Measurements from ENCODE around the gene AHCYL2. TPM values are rescaled to one million over a fixed set of nuclear protein-coding genes. Genes with fewer than 3 reads are reported as not detected.
A peak's percentile ranks its signal among the peaks of the same experiment; 100 is the strongest.

The AHCYL2 gene
- total RNA-seq, 1 experiment from 2014 or later = 17.0 TPM

DNA sequence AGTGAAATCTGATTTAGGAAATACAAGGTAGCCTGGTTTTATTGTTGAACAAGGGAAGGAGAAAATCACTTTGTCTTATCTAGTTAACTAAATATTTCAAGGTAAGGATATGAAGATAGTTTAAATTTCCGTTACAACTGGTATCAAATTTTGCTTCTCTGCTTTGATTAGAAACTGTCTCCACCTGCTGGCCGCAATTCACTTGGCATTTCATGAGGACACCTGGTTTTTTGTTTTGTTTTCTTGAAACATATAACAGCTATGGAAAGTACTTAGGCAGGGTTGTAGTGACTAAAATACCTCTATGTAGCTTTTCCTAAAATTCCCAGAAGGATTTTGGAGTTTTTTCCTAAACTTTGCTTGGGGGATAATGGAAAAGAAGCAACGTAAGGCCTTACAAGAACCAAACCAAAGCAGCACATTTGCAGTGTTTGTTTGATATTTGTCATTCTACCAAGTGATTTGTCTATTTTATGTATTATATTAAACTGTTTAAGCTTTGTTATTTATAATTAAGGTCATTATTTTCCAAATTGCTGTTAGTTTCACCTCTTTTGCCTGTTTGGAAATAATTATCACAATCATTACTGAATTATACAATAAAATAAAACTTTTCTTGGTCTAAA, 73.6 kb downstream of the AHCYL2 start:
- peak; percentile 26 for DNase-seq (ENCODE audit: low read depth, low spot score)
- no peak overlapping the region for H3K27ac ChIP-seq (ENCODE audit: low read depth, low read length)
- no peaks in the 10 kb centered on the region for H3K9me3 ChIP-seq (ENCODE audit: control insufficient read depth in 1 of 2, insufficient read depth in 1 of 2, low read depth in 1 of 2, low read length in 2 of 2)
- H3K4me1 ChIP-seq (ENCODE audit: control insufficient read depth in 1 of 2, insufficient read depth in 2 of 2, low read length in 2 of 2) = peaks cover 4 to 11% of the 10 kb centered on the region in 2 experiments; a peak in 3 of 4 replicates
- peak; percentile 58; the same call in 1 of the 2 replicates for ATAC-seq
- H3K9me2 ChIP-seq (ENCODE audit: insufficient read depth) = no peaks in the 10 kb centered on the region
- H3K4me3 ChIP-seq (replicated peaks in 1 of 2; ENCODE audit: low read depth in 1 of 2, low read length in 2 of 2) = no peak overlapping the region
- BruUV-seq (replicated peaks) = no TSS peak
- ChIA-PET RAD21 (ENCODE audit: low non-redundant PET in 1 of 2, low total read pairs in 2 of 2, uncharacterized antibody in 2 of 2, unreplicated experiment in 2 of 2) (interaction anchor here (0.6 to 1.6 kb wide), 4 partner anchors 80 to 696 kb away, joined by 3 to 7 read pairs (median 4); no protein-coding TSS in a partner anchor), POLR2A (no interaction called here), CTCF (interaction anchor here (0.6 to 2.5 kb wide), 15 partner anchors 10 to 712 kb away, joined by 3 to 48 read pairs (median 3); partner anchors contain the start of gene AHCYL2)
- H3K9ac ChIP-seq (ENCODE audit: low read length) = no peak overlapping the region
- TF ChIP-seq ZBTB33 (IDR thresholded peaks at IDR 0.05; ENCODE audit: extremely low read depth, insufficient replicate concordance, low read length) (no peak), YY1 (IDR thresholded peaks at IDR 0.05; ENCODE audit: extremely low read depth, insufficient replicate concordance, low read depth, low read length) (no peak), ATF3 (IDR thresholded peaks at IDR 0.05) (no peak), RAD21 (IDR thresholded peaks at IDR 0.05; ENCODE audit: low read depth) (peak; percentile 81), FOSL1 (IDR thresholded peaks at IDR 0.05; ENCODE audit: low read depth) (no peak), JUND (IDR thresholded peaks at IDR 0.05) (no peak)
- TF ChIP-seq, protein P1, sequence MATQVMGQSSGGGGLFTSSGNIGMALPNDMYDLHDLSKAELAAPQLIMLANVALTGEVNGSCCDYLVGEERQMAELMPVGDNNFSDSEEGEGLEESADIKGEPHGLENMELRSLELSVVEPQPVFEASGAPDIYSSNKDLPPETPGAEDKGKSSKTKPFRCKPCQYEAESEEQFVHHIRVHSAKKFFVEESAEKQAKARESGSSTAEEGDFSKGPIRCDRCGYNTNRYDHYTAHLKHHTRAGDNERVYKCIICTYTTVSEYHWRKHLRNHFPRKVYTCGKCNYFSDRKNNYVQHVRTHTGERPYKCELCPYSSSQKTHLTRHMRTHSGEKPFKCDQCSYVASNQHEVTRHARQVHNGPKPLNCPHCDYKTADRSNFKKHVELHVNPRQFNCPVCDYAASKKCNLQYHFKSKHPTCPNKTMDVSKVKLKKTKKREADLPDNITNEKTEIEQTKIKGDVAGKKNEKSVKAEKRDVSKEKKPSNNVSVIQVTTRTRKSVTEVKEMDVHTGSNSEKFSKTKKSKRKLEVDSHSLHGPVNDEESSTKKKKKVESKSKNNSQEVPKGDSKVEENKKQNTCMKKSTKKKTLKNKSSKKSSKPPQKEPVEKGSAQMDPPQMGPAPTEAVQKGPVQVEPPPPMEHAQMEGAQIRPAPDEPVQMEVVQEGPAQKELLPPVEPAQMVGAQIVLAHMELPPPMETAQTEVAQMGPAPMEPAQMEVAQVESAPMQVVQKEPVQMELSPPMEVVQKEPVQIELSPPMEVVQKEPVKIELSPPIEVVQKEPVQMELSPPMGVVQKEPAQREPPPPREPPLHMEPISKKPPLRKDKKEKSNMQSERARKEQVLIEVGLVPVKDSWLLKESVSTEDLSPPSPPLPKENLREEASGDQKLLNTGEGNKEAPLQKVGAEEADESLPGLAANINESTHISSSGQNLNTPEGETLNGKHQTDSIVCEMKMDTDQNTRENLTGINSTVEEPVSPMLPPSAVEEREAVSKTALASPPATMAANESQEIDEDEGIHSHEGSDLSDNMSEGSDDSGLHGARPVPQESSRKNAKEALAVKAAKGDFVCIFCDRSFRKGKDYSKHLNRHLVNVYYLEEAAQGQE (IDR thresholded peaks at IDR 0.05; ENCODE audit: low read depth) = no peak
- TF ChIP-seq, protein P2, sequence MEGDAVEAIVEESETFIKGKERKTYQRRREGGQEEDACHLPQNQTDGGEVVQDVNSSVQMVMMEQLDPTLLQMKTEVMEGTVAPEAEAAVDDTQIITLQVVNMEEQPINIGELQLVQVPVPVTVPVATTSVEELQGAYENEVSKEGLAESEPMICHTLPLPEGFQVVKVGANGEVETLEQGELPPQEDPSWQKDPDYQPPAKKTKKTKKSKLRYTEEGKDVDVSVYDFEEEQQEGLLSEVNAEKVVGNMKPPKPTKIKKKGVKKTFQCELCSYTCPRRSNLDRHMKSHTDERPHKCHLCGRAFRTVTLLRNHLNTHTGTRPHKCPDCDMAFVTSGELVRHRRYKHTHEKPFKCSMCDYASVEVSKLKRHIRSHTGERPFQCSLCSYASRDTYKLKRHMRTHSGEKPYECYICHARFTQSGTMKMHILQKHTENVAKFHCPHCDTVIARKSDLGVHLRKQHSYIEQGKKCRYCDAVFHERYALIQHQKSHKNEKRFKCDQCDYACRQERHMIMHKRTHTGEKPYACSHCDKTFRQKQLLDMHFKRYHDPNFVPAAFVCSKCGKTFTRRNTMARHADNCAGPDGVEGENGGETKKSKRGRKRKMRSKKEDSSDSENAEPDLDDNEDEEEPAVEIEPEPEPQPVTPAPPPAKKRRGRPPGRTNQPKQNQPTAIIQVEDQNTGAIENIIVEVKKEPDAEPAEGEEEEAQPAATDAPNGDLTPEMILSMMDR (IDR thresholded peaks at IDR 0.05 in 2 of 3, conservative IDR thresholded peaks at IDR 0.05 in 1 of 3; ENCODE audit: borderline replicate concordance in 1 of 3, insufficient read depth in 1 of 3, low read depth in 2 of 3, low read length in 2 of 3) = peak; percentile 75 to 89 (median 81)
- H3K4me2 ChIP-seq (ENCODE audit: low read length) = no peak overlapping the region
- no peaks in the 10 kb centered on the region for H4K20me1 ChIP-seq (ENCODE audit: insufficient read depth)
- no peaks in the 10 kb centered on the region for H3K27me3 ChIP-seq (ENCODE audit: insufficient read depth, low read length)
- intact Hi-C loops (cut with micrococcal nuclease) = loop anchor here (1.0 to 2.0 kb wide), 2 partner anchors 72 to 80 kb away; no protein-coding TSS in a partner anchor
- H3K79me2 ChIP-seq (ENCODE audit: insufficient read depth, low read length) = no peaks in the 10 kb centered on the region
- no peaks in the 10 kb centered on the region for H3K36me3 ChIP-seq (ENCODE audit: control insufficient read depth in 1 of 2, insufficient read depth in 2 of 2, low read length in 2 of 2)
- no peak overlapping the region for H2AFZ ChIP-seq (ENCODE audit: low read depth, low read length, poor library complexity, severe bottlenecking)

All from HCT116 (cell line).